Stimulated activated CD8-positive, alpha-beta memory T cell treated with anti-CD3 and anti-CD28 coated beads, Interleukin-4, amount 100 ng/mL, for 4 hours (primary cell): ENCODE results near the gene TNIK.

ENCODE experiments used
- DNase-seq, 2 donors: peaks; one replicate each; pipeline ENCODE4 v3.0.0-alpha.2; 2020; ENCODE audit warnings: low read depth in 2 of 2, low spot score in 1 of 2

The TNIK gene

GRCh38 chr3:171420667-171421066 is 39.5 kb downstream of the TNIK start:
- DNase-seq: no peak

GRCh38 chr3:171419457-171419856 is 40.7 kb downstream of the TNIK start:
- DNase-seq: no peak

- DNase-seq: no peak
Measured at GRCh38 chr3:171417813-171418212, 42.4 kb downstream of the TNIK start.

GRCh38 chr3:171417137-171417536 is 43.1 kb downstream of the TNIK start:
- DNase-seq: no peak

- DNase-seq: no peak
Measured at GRCh38 chr3:171416666-171417065, 43.5 kb downstream of the TNIK start.

- DNase-seq: no peak
Measured at GRCh38 chr3:171416061-171416460, 44.1 kb downstream of the TNIK start.

- DNase-seq: no peak
Measured at GRCh38 chr3:171415070-171415469, 45.1 kb downstream of the TNIK start.

- no peak for DNase-seq
Measured at GRCh38 chr3:171412473-171412872, 47.7 kb downstream of the TNIK start.

- DNase-seq: no peak
Measured at GRCh38 chr3:171412054-171412453, 48.2 kb downstream of the TNIK start.

- DNase-seq: no peak
Measured at GRCh38 chr3:171410186-171410585, 50.0 kb downstream of the TNIK start.

GRCh38 chr3:171407759-171408158 is 52.4 kb downstream of the TNIK start:
- no peak for DNase-seq

GRCh38 chr3:171404376-171404967 is 55.7 kb downstream of the TNIK start:
- DNase-seq: no peak

- DNase-seq: no peak
Measured at GRCh38 chr3:171402281-171402680, 57.9 kb downstream of the TNIK start.

- DNase-seq: no peak
Measured at GRCh38 chr3:171401432-171401831, 58.8 kb downstream of the TNIK start.

- no peak for DNase-seq
Measured at GRCh38 chr3:171399842-171400241, 60.4 kb downstream of the TNIK start.

- no peak for DNase-seq
Measured at GRCh38 chr3:171398343-171398742, 61.9 kb downstream of the TNIK start.

GRCh38 chr3:171397089-171397488 is 63.1 kb downstream of the TNIK start:
- DNase-seq: no peak

- no peak for DNase-seq
Measured at GRCh38 chr3:171396048-171396447, 64.2 kb downstream of the TNIK start.

GRCh38 chr3:171393032-171393744 is 67.0 kb downstream of the TNIK start:
- no peak for DNase-seq

- DNase-seq: no peak
Measured at GRCh38 chr3:171391432-171391831, 68.8 kb downstream of the TNIK start.

- DNase-seq: no peak
Measured at GRCh38 chr3:171390051-171390941, 69.9 kb downstream of the TNIK start.

GRCh38 chr3:171389491-171389890 is 70.7 kb downstream of the TNIK start:
- no peak for DNase-seq
